H9 (cell line): Measurements from ENCODE around the gene TCF23. TPM values are rescaled to one million over a fixed set of nuclear protein-coding genes. Genes with fewer than 3 reads are reported as not detected.

Experiments
- DNase-seq: peaks from one replicate; pipeline ENCODE4 v3.0.0-alpha.2; 2017
- H2AFZ ChIP-seq: one replicate; pipeline ENCODE4 v1.6.1; 2013; ENCODE audit warnings: mild to moderate bottlenecking, low read length, control low read depth, moderate library complexity
- H2AK5ac ChIP-seq: 2 replicates; pipeline ENCODE4 v1.6.1; 2013; ENCODE audit warnings: low read length, control low read depth, mixed read lengths; ENCODE audit not compliant: insufficient read length
- H2BK120ac ChIP-seq: one replicate; pipeline ENCODE4 v1.6.1; 2013; ENCODE audit warnings: low read depth, mild to moderate bottlenecking, low read length, control low read depth, inconsistent platforms; ENCODE audit not compliant: poor library complexity, severe bottlenecking
- H2BK12ac ChIP-seq: 2 replicates; pipeline ENCODE4 v1.6.1; 2013; ENCODE audit warnings: low read length, control low read depth, mixed read lengths, low read depth; ENCODE audit not compliant: insufficient read length
- H2BK15ac ChIP-seq: 2 replicates; pipeline ENCODE4 v1.6.1; 2013; ENCODE audit warnings: low read depth, low read length, control low read depth
- H2BK20ac ChIP-seq: one replicate; pipeline ENCODE4 v1.6.1; 2013; ENCODE audit warnings: low read depth, mild to moderate bottlenecking, low read length, control low read depth, inconsistent platforms; ENCODE audit not compliant: poor library complexity, severe bottlenecking
- H2BK5ac ChIP-seq: 2 replicates; pipeline ENCODE4 v1.6.1; 2013; ENCODE audit warnings: low read length, control low read depth, mixed read lengths; ENCODE audit not compliant: insufficient read length
- H3K14ac ChIP-seq: 2 replicates; pipeline ENCODE4 v1.6.1; 2013; ENCODE audit warnings: low read length, control low read depth; ENCODE audit not compliant: insufficient read depth
- H3K18ac ChIP-seq: 2 replicates; pipeline ENCODE4 v1.6.1; 2013; ENCODE audit warnings: low read depth, mild to moderate bottlenecking, mixed read lengths, low read length, control low read depth; ENCODE audit not compliant: insufficient read length
- H3K23ac ChIP-seq: 2 replicates; pipeline ENCODE4 v1.6.1; 2013; ENCODE audit warnings: low read length, control low read depth, mixed read lengths, low read depth; ENCODE audit not compliant: insufficient read length
- H3K23me2 ChIP-seq: 2 replicates; pipeline ENCODE4 v1.6.1; 2013; ENCODE audit warnings: low read depth, mild to moderate bottlenecking, mixed read lengths, low read length, control low read depth; ENCODE audit not compliant: insufficient read length, poor library complexity, severe bottlenecking
- H3K27ac ChIP-seq: 2 replicates; pipeline ENCODE4 v1.5.1; 2013; ENCODE audit warnings: low read length, control low read depth, mixed read lengths, low read depth; ENCODE audit not compliant: insufficient read length
- H3K27me3 ChIP-seq: 2 replicates; pipeline ENCODE4 v1.6.1; 2013; ENCODE audit warnings: low read length, control low read depth, inconsistent platforms; ENCODE audit not compliant: insufficient read depth
- H3K4ac ChIP-seq: 2 replicates; pipeline ENCODE4 v1.6.1; 2013; ENCODE audit warnings: low read depth, mild to moderate bottlenecking, control low read depth, inconsistent platforms, low read length, moderate library complexity
- H3K4me1 ChIP-seq: 2 replicates; pipeline ENCODE4 v1.6.1; 2013; ENCODE audit warnings: low read length, control low read depth, inconsistent platforms; ENCODE audit not compliant: insufficient read depth
- H3K4me2 ChIP-seq: 2 replicates; pipeline ENCODE4 v1.6.1; 2013; ENCODE audit warnings: low read length, control low read depth, mixed read lengths; ENCODE audit not compliant: insufficient read length, insufficient read depth
- H3K56ac ChIP-seq: 2 replicates; pipeline ENCODE4 v1.6.1; 2013; ENCODE audit warnings: low read depth, mild to moderate bottlenecking, mixed read lengths, low read length, control low read depth; ENCODE audit not compliant: insufficient read length
- H3K79me1 ChIP-seq: 2 replicates; pipeline ENCODE4 v1.6.1; 2013; ENCODE audit warnings: low read depth, mild to moderate bottlenecking, moderate library complexity, low read length, control low read depth, inconsistent platforms; ENCODE audit not compliant: insufficient read depth, poor library complexity, severe bottlenecking
- H3K79me2 ChIP-seq: 2 replicates; pipeline ENCODE4 v1.6.1; 2013; ENCODE audit warnings: low read length, control low read depth, inconsistent platforms; ENCODE audit not compliant: insufficient read depth
- H3K9ac ChIP-seq: 2 replicates; pipeline ENCODE4 v1.6.1; 2013; ENCODE audit warnings: low read length, control low read depth, mixed read lengths; ENCODE audit not compliant: insufficient read length; ENCODE audit errors: extremely low read depth
- H3K9me3 ChIP-seq: one replicate; pipeline ENCODE4 v1.6.1; 2013; ENCODE audit warnings: low read depth, low read length, inconsistent platforms; ENCODE audit not compliant: control insufficient read depth
- H3T11ph ChIP-seq: one replicate; pipeline ENCODE4 v1.6.1; 2013; ENCODE audit warnings: mild to moderate bottlenecking, low read length, control low read depth, inconsistent platforms
- H4K20me1 ChIP-seq: one replicate; pipeline ENCODE4 v1.6.1; 2013; ENCODE audit not compliant: control insufficient read depth, insufficient read length, insufficient read depth
- H4K5ac ChIP-seq: 2 replicates; pipeline ENCODE4 v1.6.1; 2013; ENCODE audit warnings: low read depth, mild to moderate bottlenecking, mixed read lengths, low read length, control low read depth; ENCODE audit not compliant: insufficient read length
- H4K8ac ChIP-seq: replicated peaks from 2 replicates; pipeline ENCODE4 v1.6.1; 2013; ENCODE audit warnings: low read length, control low read depth, mixed read lengths, low read depth; ENCODE audit not compliant: insufficient read length
- H4K91ac ChIP-seq: 2 replicates; pipeline ENCODE4 v1.6.1; 2013; ENCODE audit warnings: low read depth, mild to moderate bottlenecking, moderate library complexity, mixed read lengths, low read length, control low read depth; ENCODE audit not compliant: insufficient read length
- H3K27ac Mint-ChIP-seq, 3 experiments: 2 replicates in 2 of 3; 3 replicates in 1 of 3; pipeline ENCODE4 v1.8.0; 2020 to 2021; ENCODE audit warnings: mixed read lengths in 3 of 3, mild to moderate bottlenecking in 1 of 3, moderate library complexity in 1 of 3
- H3K27me3 Mint-ChIP-seq: 2 replicates; pipeline ENCODE4 v1.8.0; 2021; ENCODE audit warnings: low read depth, mild to moderate bottlenecking, moderate library complexity, mixed read lengths
- H3K36me3 Mint-ChIP-seq, 3 experiments: 2 replicates in 2 of 3; 3 replicates in 1 of 3; pipeline ENCODE4 v1.8.0; 2020 to 2021; ENCODE audit warnings: low read depth in 3 of 3, mixed read lengths in 3 of 3; ENCODE audit not compliant: insufficient read depth in 1 of 3
- H3K4me1 Mint-ChIP-seq, 2 experiments: 2 replicates each; pipeline ENCODE4 v1.8.0; 2020; ENCODE audit warnings: mixed read lengths in 2 of 2
- H3K4me3 Mint-ChIP-seq, 2 experiments: 2 replicates in 1 of 2; 3 replicates in 1 of 2; pipeline ENCODE4 v1.8.0; 2020 to 2021; ENCODE audit warnings: mild to moderate bottlenecking in 2 of 2, mixed read lengths in 2 of 2, moderate library complexity in 1 of 2
- H3K9me3 Mint-ChIP-seq, 2 experiments: 2 replicates in 1 of 2; 3 replicates in 1 of 2; pipeline ENCODE4 v1.8.0; 2020; ENCODE audit warnings: mild to moderate bottlenecking in 2 of 2, mixed read lengths in 2 of 2, moderate library complexity in 1 of 2
- WGBS: extraction: QIAGEN DNeasy Blood & Tissue Kit; methylation state at CpG from one replicate; pipeline ENCODE4 v1.1.7; 2013; ENCODE audit warnings: missing lambda C conversion rate, low lambda C conversion rate, mixed read lengths; ENCODE audit not compliant: insufficient read length; ENCODE audit errors: extremely low coverage; 5-methylcytosine and 5-hydroxymethylcytosine counted together
- total RNA-seq: library from RNA; stranded (reverse); gene quantifications from 2 replicates; pipeline ENCODE4 v1.2.1, GENCODE V29; 2021
- TF ChIP-seq, protein P1 (sequence below): fragments of 200-600 bp; sonication (generic); conservative IDR thresholded peaks from 3 replicates; pipeline ENCODE4 v1.8.0; 2021; ENCODE audit warnings: antibody characterized with exemption, mild to moderate bottlenecking

The TCF23 gene
- total RNA-seq, 1 experiment from 2014 or later = not detected

DNA sequence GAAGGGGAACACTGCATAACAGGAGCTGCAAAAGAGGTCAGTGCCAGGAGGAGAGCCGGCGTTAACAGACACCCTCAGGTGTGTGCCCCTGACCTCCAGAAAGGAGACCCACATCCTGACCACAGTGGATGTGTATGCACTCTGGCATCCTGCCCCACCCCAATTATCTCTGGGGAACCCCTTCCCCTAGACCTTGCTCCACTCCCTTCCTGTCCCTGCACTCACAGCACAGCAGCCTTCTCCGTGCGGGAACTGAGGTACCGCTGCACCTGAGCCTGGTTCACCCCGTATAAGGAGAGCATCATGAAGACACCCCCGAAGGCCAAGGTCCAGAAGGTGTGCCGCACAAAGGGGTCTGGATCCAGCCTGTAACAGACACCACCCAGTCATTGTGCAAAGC lies 55.8 kb downstream of the TCF23 start:
- Mint-ChIP-seq H3K4me3 (no peak overlapping the region; a peak in 1 of 5 replicates), H3K36me3 (peaks cover 67 to 97% (median 95%) of the 10 kb centered on the region in 3 experiments), H3K9me3 (no peaks in the 10 kb centered on the region), H3K27ac (no peak overlapping the region; a peak in 1 of 7 replicates), H3K27me3 (no peaks in the 10 kb centered on the region), H3K4me1 (peaks cover 14 to 17% of the 10 kb centered on the region in 2 experiments)
- Histone ChIP-seq H4K5ac (no peak overlapping the region), H3K23me2 (no peaks in the 10 kb centered on the region), H2BK20ac (no peak overlapping the region), H3K9ac (no peak overlapping the region), H3K79me1 (no peaks in the 10 kb centered on the region), H3K56ac (no peak overlapping the region), H3K4ac (no peak overlapping the region), H2AK5ac (no peak overlapping the region), H2BK5ac (no peak overlapping the region), H3K4me1 (no peaks in the 10 kb centered on the region), H3K79me2 (no peaks in the 10 kb centered on the region), H2BK15ac (no peak overlapping the region), H4K8ac (no peak overlapping the region), H4K20me1 (no peaks in the 10 kb centered on the region), H2BK12ac (no peak overlapping the region), H3K18ac (no peak overlapping the region), H3K9me3 (no peaks in the 10 kb centered on the region), H3K23ac (no peak overlapping the region), H3K27ac (no peak overlapping the region), H3K14ac (no peak overlapping the region), H2AFZ (no peak overlapping the region), H3K27me3 (no peaks in the 10 kb centered on the region), H2BK120ac (no peak overlapping the region), H3T11ph (no peak overlapping the region), H3K4me2 (no peak overlapping the region), H4K91ac (no peak overlapping the region)
- DNase-seq = no peak
- WGBS = no CpG with 5 or more reads among the region's 8 CpGs
- TF ChIP-seq, protein P1, sequence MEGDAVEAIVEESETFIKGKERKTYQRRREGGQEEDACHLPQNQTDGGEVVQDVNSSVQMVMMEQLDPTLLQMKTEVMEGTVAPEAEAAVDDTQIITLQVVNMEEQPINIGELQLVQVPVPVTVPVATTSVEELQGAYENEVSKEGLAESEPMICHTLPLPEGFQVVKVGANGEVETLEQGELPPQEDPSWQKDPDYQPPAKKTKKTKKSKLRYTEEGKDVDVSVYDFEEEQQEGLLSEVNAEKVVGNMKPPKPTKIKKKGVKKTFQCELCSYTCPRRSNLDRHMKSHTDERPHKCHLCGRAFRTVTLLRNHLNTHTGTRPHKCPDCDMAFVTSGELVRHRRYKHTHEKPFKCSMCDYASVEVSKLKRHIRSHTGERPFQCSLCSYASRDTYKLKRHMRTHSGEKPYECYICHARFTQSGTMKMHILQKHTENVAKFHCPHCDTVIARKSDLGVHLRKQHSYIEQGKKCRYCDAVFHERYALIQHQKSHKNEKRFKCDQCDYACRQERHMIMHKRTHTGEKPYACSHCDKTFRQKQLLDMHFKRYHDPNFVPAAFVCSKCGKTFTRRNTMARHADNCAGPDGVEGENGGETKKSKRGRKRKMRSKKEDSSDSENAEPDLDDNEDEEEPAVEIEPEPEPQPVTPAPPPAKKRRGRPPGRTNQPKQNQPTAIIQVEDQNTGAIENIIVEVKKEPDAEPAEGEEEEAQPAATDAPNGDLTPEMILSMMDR = no peak
